Loucy (cell line): ENCODE data around the gene SFRP5.

Experiments used
- H2AFZ ChIP-seq: fragments of 200-600 bp; sonication (generic); 2 replicates; pipeline ENCODE4 v1.6.0; 2016; ENCODE audit warnings: antibody characterized with exemption, mild to moderate bottlenecking, low read length, moderate library complexity
- H3F3A ChIP-seq: fragments of 200-600 bp; 2 replicates; pipeline ENCODE4 v1.6.0; 2016; ENCODE audit warnings: antibody characterized with exemption, low read depth, mild to moderate bottlenecking
- H3K27me3 ChIP-seq: fragments of 200-600 bp; sonication (generic); 2 replicates; pipeline ENCODE4 v1.6.1; 2014; ENCODE audit warnings: low read length, mild to moderate bottlenecking; ENCODE audit not compliant: insufficient read depth, poor library complexity, severe bottlenecking
- H3K36me3 ChIP-seq: fragments of 200-600 bp; sonication (generic); 2 replicates; pipeline ENCODE4 v1.6.1; 2016; ENCODE audit warnings: low read length; ENCODE audit not compliant: insufficient read depth
- H3K4me1 ChIP-seq: fragments of 200-600 bp; sonication (generic); 2 replicates; pipeline ENCODE4 v1.5.1; 2014; ENCODE audit warnings: low read length, mild to moderate bottlenecking; ENCODE audit not compliant: insufficient read depth, poor library complexity, severe bottlenecking
- H3K4me2 ChIP-seq: fragments of 200-600 bp; sonication (generic); 2 replicates; pipeline ENCODE4 v1.6.0; 2014; ENCODE audit warnings: antibody characterized with exemption, low read length, low read depth, mild to moderate bottlenecking; ENCODE audit not compliant: poor library complexity, severe bottlenecking
- H3K4me3 ChIP-seq: fragments of 200-600 bp; sonication (generic); 2 replicates; pipeline ENCODE4 v1.5.1; 2014; ENCODE audit warnings: low read length, mild to moderate bottlenecking, mixed read lengths; ENCODE audit not compliant: poor library complexity, severe bottlenecking
- H3K79me2 ChIP-seq: fragments of 200-600 bp; sonication (generic); 2 replicates; pipeline ENCODE4 v1.6.1; 2014; ENCODE audit warnings: low read length; ENCODE audit not compliant: insufficient read depth
- H3K9ac ChIP-seq: fragments of 200-600 bp; sonication (generic); 2 replicates; pipeline ENCODE4 v1.6.0; 2014; ENCODE audit warnings: mild to moderate bottlenecking, low read depth, low read length, moderate library complexity; ENCODE audit not compliant: poor library complexity, severe bottlenecking
- H3K9me2 ChIP-seq: fragments of 200-600 bp; sonication (generic); replicated peaks from 2 replicates; pipeline ENCODE4 v1.6.1; 2016; ENCODE audit warnings: low read depth, low read length, mixed read lengths
- H3K9me3 ChIP-seq: fragments of 200-600 bp; sonication (generic); 2 replicates; pipeline ENCODE4 v1.6.1; 2014; ENCODE audit warnings: mild to moderate bottlenecking, antibody characterized with exemption, low read length, low read depth; ENCODE audit not compliant: insufficient read depth
- H4K20me1 ChIP-seq: fragments of 200-600 bp; sonication (generic); 2 replicates; pipeline ENCODE4 v1.6.0; 2014; ENCODE audit warnings: antibody characterized with exemption, low read length, mild to moderate bottlenecking; ENCODE audit not compliant: insufficient read depth, poor library complexity, severe bottlenecking
- EZH2phosphoT487 ChIP-seq: fragments of 200-600 bp; IDR thresholded peaks from 2 replicates; pipeline ENCODE4 v1.6.1; 2018; ENCODE audit warnings: antibody characterized with exemption, mild to moderate bottlenecking, moderate library complexity, borderline replicate concordance
- TF ChIP-seq, protein P1 (sequence below): fragments of 200-600 bp; sonication (generic); conservative IDR thresholded peaks from 2 replicates; pipeline ENCODE4 v1.5.1; 2014; ENCODE audit warnings: mild to moderate bottlenecking, antibody characterized with exemption, low read length

SFRP5 gene

DNA sequence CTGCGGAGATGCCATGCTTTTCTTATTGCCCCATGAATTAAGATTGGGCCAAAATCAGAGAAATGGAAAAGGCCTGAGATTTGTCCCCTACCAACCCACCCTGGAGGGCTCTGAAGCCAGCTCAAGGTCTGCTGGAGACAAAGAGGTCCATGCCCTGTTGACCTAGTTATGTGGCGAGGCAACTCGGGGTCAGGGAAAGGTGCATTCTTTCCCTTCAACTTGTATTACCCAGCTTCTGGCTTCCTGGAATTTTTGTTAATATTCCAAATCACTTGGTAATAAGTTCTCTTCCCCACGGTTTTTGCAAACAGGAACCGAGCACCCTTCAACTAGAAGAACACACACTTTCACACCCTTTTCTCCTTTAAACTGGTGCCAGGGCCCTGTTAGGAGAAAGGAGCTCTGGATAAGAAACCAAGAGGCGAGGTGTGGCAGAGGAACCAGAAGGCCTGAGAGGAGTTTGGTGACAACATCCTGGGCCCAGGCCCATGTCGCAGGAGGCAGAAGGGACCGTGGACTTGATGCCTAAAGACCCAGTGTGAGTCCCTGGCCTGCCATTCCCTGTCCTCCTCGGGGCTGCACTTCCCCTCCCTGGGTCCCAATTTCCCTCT is 12.5 kb upstream of the SFRP5 start:
- no peaks in the 10 kb centered on the region for H3K9me2 ChIP-seq
- H3F3A ChIP-seq, result no peaks in the 10 kb centered on the region
- no peaks in the 10 kb centered on the region for H4K20me1 ChIP-seq
- H3K9ac ChIP-seq, result no peak overlapping the region
- H3K4me1 ChIP-seq, result peaks cover 23% of the 10 kb centered on the region
- no peaks in the 10 kb centered on the region for H3K36me3 ChIP-seq
- no peaks in the 10 kb centered on the region for H3K79me2 ChIP-seq
- TF ChIP-seq EZH2phosphoT487, result no peak
- TF ChIP-seq, protein P1, sequence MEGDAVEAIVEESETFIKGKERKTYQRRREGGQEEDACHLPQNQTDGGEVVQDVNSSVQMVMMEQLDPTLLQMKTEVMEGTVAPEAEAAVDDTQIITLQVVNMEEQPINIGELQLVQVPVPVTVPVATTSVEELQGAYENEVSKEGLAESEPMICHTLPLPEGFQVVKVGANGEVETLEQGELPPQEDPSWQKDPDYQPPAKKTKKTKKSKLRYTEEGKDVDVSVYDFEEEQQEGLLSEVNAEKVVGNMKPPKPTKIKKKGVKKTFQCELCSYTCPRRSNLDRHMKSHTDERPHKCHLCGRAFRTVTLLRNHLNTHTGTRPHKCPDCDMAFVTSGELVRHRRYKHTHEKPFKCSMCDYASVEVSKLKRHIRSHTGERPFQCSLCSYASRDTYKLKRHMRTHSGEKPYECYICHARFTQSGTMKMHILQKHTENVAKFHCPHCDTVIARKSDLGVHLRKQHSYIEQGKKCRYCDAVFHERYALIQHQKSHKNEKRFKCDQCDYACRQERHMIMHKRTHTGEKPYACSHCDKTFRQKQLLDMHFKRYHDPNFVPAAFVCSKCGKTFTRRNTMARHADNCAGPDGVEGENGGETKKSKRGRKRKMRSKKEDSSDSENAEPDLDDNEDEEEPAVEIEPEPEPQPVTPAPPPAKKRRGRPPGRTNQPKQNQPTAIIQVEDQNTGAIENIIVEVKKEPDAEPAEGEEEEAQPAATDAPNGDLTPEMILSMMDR, result no peak
- H3K27me3 ChIP-seq, result no peaks in the 10 kb centered on the region
- no peak overlapping the region for H3K4me3 ChIP-seq
- H3K9me3 ChIP-seq, result no peaks in the 10 kb centered on the region
- no peak overlapping the region for H2AFZ ChIP-seq
- no peak overlapping the region for H3K4me2 ChIP-seq

DNA sequence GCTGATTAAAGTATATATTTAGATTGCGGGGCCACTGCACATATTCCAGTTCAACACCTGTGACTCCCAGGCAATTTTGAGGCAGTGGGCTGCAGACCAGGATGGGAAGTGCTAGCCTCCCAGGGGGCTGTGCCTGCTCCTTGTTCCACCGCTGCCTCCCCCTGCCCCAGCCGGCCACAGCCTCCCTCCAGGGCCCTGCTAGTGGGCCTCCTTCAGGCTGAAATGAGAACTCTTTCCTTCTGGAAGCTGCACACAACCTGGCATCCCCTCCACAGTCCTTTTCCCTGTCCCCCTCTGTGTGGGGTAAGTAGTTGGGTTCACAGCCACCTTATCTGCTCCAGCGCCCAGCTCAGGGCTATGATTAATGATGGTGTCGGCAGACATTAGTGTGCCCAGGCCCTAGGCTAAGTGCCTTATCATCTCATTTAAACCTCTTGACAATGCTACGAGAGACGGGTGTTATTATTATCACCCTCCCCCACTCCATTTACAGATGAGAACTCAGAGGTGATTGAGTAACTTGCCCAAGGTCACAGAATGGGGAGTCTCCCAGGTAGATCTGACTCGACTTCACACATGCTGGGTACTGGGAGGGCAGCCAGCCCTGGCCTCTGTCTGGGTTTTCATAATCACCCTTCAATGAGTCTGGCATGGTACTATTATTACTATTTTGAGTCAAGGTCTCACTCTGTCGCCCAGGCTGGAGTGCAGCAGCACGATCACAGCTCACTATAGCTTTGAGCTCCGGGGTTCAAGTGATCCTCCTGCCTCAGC is 10.8 kb upstream of the SFRP5 start:
- H3K9me3 ChIP-seq, result no peaks in the 10 kb centered on the region
- no peaks in the 10 kb centered on the region for H3K36me3 ChIP-seq
- no peak overlapping the region for H2AFZ ChIP-seq
- H4K20me1 ChIP-seq, result no peaks in the 10 kb centered on the region
- H3K4me2 ChIP-seq, result no peak overlapping the region
- no peaks in the 10 kb centered on the region for H3K9me2 ChIP-seq
- peaks cover 19% of the 10 kb centered on the region for H3K4me1 ChIP-seq
- TF ChIP-seq EZH2phosphoT487, result no peak
- TF ChIP-seq, protein P1, result 0 out of 2 replicates have a peak, but pooled peaks have one; percentile 16
- no peak overlapping the region for H3K4me3 ChIP-seq
- no peaks in the 10 kb centered on the region for H3K27me3 ChIP-seq
- H3K79me2 ChIP-seq, result no peaks in the 10 kb centered on the region
- no peaks in the 10 kb centered on the region for H3F3A ChIP-seq
- no peak overlapping the region for H3K9ac ChIP-seq

- TF ChIP-seq, protein P1, result no peak
- no peak for TF ChIP-seq EZH2phosphoT487
- peak overlapping the region; percentile 32 for H3K4me3 ChIP-seq
- no peaks in the 10 kb centered on the region for H3K36me3 ChIP-seq
- H3K27me3 ChIP-seq, result no peaks in the 10 kb centered on the region
- no peaks in the 10 kb centered on the region for H3K9me2 ChIP-seq
- no peaks in the 10 kb centered on the region for H3K9me3 ChIP-seq
- H4K20me1 ChIP-seq, result no peaks in the 10 kb centered on the region
- peak overlapping the region; percentile 51 for H3K9ac ChIP-seq
- H3F3A ChIP-seq, result no peaks in the 10 kb centered on the region
- peak overlapping the region; percentile 61 for H3K4me2 ChIP-seq
- peaks cover 19% of the 10 kb centered on the region for H3K4me1 ChIP-seq
- H3K79me2 ChIP-seq, result no peaks in the 10 kb centered on the region
- peak overlapping the region; percentile 50 for H2AFZ ChIP-seq
Observed at GRCh38 chr10:97781618-97782331, 10.0 kb upstream of the SFRP5 start.
